Endothelial cell of umbilical vein (primary cell): ENCODE results near the gene DNAJC27. TPM values are rescaled to one million over a fixed set of nuclear protein-coding genes. Genes with fewer than 3 reads are reported as not detected.

Experiments used
- BruUV-seq: library from RNA; stranded (reverse); fragments of 400-500 nt; replicated peaks from 2 replicates; lab custom pipeline; 2021; lab: Mats Ljungman, UMichigan
- CTCF ChIA-PET: fragments of 300-600, 350-600 bp; sonication (Branson Sonifier 250); formaldehyde crosslinking; loops from one replicate; lab custom pipeline; 2021; ENCODE audit warnings: antibody characterized with exemption, inconsistent platforms; lab: Charles Lee
- POLR2A ChIA-PET: fragments of 300-600, 350-600 bp; sonication (Branson Sonifier 250); formaldehyde crosslinking; loops from one replicate; lab custom pipeline; 2021; ENCODE audit warnings: antibody characterized with exemption, inconsistent platforms; lab: Charles Lee
- DNase-seq: peaks from one replicate; pipeline ENCODE4 v3.0.0-alpha.2; 2011; ENCODE audit warnings: low read depth, low spot score
- FAIRE-seq: peaks from 2 replicates; lab custom pipeline; 2011; peaks lifted over from hg19 to GRCh38; lab: Jason Lieb, UNC
- H2AFZ ChIP-seq: 2 replicates; pipeline ENCODE4 v1.6.0; 2012; ENCODE audit warnings: low read depth, low read length, control low read depth, inconsistent platforms
- H3K27ac ChIP-seq: 2 replicates; pipeline ENCODE4 v1.5.1; 2011; ENCODE audit warnings: low read depth, mild to moderate bottlenecking, control low read depth, low read length, moderate library complexity; ENCODE audit not compliant: insufficient read depth
- H3K27me3 ChIP-seq, 2 experiments: 2 replicates each; pipeline versions ENCODE4 v1.6.0 to v1.6.1; 2011; ENCODE audit warnings: low read length in 2 of 2, mixed read lengths in 1 of 2; ENCODE audit not compliant: control insufficient read depth in 2 of 2, insufficient read depth in 2 of 2
- H3K36me3 ChIP-seq, 2 experiments: 2 replicates in 1 of 2; 3 replicates in 1 of 2; pipeline ENCODE4 v1.5.1; 2011; ENCODE audit warnings: low read length in 2 of 2, mild to moderate bottlenecking in 1 of 2, moderate library complexity in 1 of 2; ENCODE audit not compliant: control insufficient read depth in 2 of 2, insufficient read depth in 2 of 2; ENCODE audit errors: extremely low read depth in 1 of 2
- H3K4me1 ChIP-seq: 3 replicates; pipeline ENCODE4 v1.5.1; 2011; ENCODE audit warnings: mild to moderate bottlenecking, low read length; ENCODE audit not compliant: control insufficient read depth, insufficient read depth; ENCODE audit errors: extremely low read depth
- H3K4me2 ChIP-seq: 2 replicates; pipeline ENCODE4 v1.6.1; 2011; ENCODE audit warnings: low read length, control low read depth, mixed read lengths; ENCODE audit not compliant: insufficient read depth
- H3K4me3 ChIP-seq, 3 experiments: fragments of 200-600 bp in 1 of 3; sonication (generic), shearing (Covaris generic) in 1 of 3; replicated peaks in 1 of 3; 2 replicates each; pipeline ENCODE4 v1.5.1; 2011 to 2016; ENCODE audit warnings: control low read depth in 3 of 3, low read length in 3 of 3, mild to moderate bottlenecking in 2 of 3, inconsistent platforms in 1 of 3, low read depth in 1 of 3, moderate library complexity in 1 of 3; ENCODE audit not compliant: insufficient read depth in 1 of 3
- H3K79me2 ChIP-seq: 2 replicates; pipeline ENCODE4 v1.6.0; 2012; ENCODE audit warnings: low read length, inconsistent platforms; ENCODE audit not compliant: control insufficient read depth, insufficient read depth
- H3K9ac ChIP-seq: replicated peaks from 2 replicates; pipeline ENCODE3; 2011; ENCODE audit warnings: low read length, control low read depth; ENCODE audit not compliant: insufficient read depth; ENCODE audit errors: extremely low read depth
- H3K9me1 ChIP-seq: replicated peaks from 3 replicates; pipeline ENCODE4 v1.6.0; 2011; ENCODE audit warnings: mild to moderate bottlenecking, low read length; ENCODE audit not compliant: control insufficient read depth, insufficient read depth; ENCODE audit errors: extremely low read depth
- H3K9me3 ChIP-seq: replicated peaks from 2 replicates; pipeline ENCODE4 v1.5.1; 2012; ENCODE audit warnings: low read length, inconsistent platforms; ENCODE audit not compliant: control insufficient read depth, insufficient read depth
- H4K20me1 ChIP-seq: replicated peaks from 2 replicates; pipeline ENCODE3; 2011; ENCODE audit warnings: mild to moderate bottlenecking, low read length; ENCODE audit not compliant: control insufficient read depth, insufficient read depth; ENCODE audit errors: extremely low read depth
- CTCF ChIP-seq, 2 donors: IDR thresholded peaks; 1 replicate in 1 of 2; 2 replicates in 1 of 2; pipeline ENCODE4 v1.5.1; 2011; ENCODE audit warnings: low read length in 2 of 2, mild to moderate bottlenecking in 2 of 2, moderate library complexity in 2 of 2, control low read depth in 1 of 2, inconsistent platforms in 1 of 2, low read depth in 1 of 2; ENCODE audit not compliant: insufficient read depth in 1 of 2; ENCODE audit errors: extremely low read depth in 1 of 2
- EZH2 ChIP-seq: IDR thresholded peaks from 2 replicates; pipeline ENCODE4 v1.6.1; 2012; ENCODE audit warnings: borderline replicate concordance, low read depth, mild to moderate bottlenecking, moderate library complexity, low read length, inconsistent platforms; ENCODE audit not compliant: severe bottlenecking
- FOS ChIP-seq: IDR thresholded peaks from 2 replicates; pipeline ENCODE4 v1.6.1; 2011; ENCODE audit warnings: mild to moderate bottlenecking, low read length, moderate library complexity, borderline replicate concordance; ENCODE audit not compliant: insufficient read depth
- GATA2 ChIP-seq: IDR thresholded peaks from 2 replicates; pipeline ENCODE4 v1.7.0; 2011; ENCODE audit warnings: low read depth, mild to moderate bottlenecking, moderate library complexity, mixed read lengths, low read length; ENCODE audit not compliant: insufficient read length, insufficient read depth
- JUN ChIP-seq: IDR thresholded peaks from 2 replicates; pipeline ENCODE4 v1.6.1; 2011; ENCODE audit warnings: borderline replicate concordance, low read depth; ENCODE audit not compliant: insufficient read length, insufficient read depth
- MAX ChIP-seq: IDR thresholded peaks from 2 replicates; pipeline ENCODE4 v1.6.1; 2011; ENCODE audit not compliant: insufficient read depth, insufficient read length
- MYC ChIP-seq: IDR thresholded peaks from one replicate; pipeline ENCODE4 v1.6.1; 2011; ENCODE audit warnings: mild to moderate bottlenecking, low read depth, low read length
- POLR2A ChIP-seq: IDR thresholded peaks from 2 replicates; pipeline ENCODE4 v1.6.1; 2012; ENCODE audit warnings: low read depth, mild to moderate bottlenecking, control low read depth, low read length
- POLR2AphosphoS5 ChIP-seq: IDR thresholded peaks from 2 replicates; pipeline ENCODE4 v1.6.1; 2012; ENCODE audit warnings: low read depth, mild to moderate bottlenecking, control low read depth, low read length, moderate library complexity; ENCODE audit not compliant: insufficient read depth
- dilution Hi-C: fragments of 300-500 bp; cut with MboI; formaldehyde crosslinking; loops from one replicate; pipeline ENCODE4 v1.15.0; 2019; ENCODE audit warnings: low sequenced_read_pairs; ENCODE audit not compliant: extremely low pct_ligation_motif_present
- intact Hi-C: fragments of 100-400 bp; cut with micrococcal nuclease; formaldehyde crosslinking; loops from one replicate; pipeline ENCODE4 v1.10.0; 2022
- polyA plus RNA-seq, 4 experiments: library from polyadenylated mRNA; depleted of rRNA in 3 of 4; stranded (reverse) in 3 of 4; unstranded in 1 of 4; fragments of >200 nt; gene quantifications; 2 replicates each; pipeline versions ENCODE4 v1.2.1 to v1.2.3, GENCODE V29; 2011 to 2012; ENCODE audit warnings: missing spikeins in 1 of 4
- total RNA-seq: library from RNA; stranded (reverse); gene quantifications from 2 replicates; pipeline ENCODE4 v1.2.3, GENCODE V29; 2021

The DNAJC27 gene
- total and polyA plus RNA-seq, 2 donors (not counting 3 experiments of a cell fraction or from before 2014, with no cell fraction given): 1.3 to 3.2 TPM

GRCh38 chr2:24986372-24986771, 14.6 kb upstream of the DNAJC27 start:
- Histone ChIP-seq H3K36me3 (no peaks in the 10 kb centered on the region), H3K9me3 (no peaks in the 10 kb centered on the region), H3K9ac (no peak overlapping the region), H3K9me1 (no peaks in the 10 kb centered on the region), H3K4me1 (no peaks in the 10 kb centered on the region), H3K4me3 (no peak overlapping the region), H3K79me2 (no peaks in the 10 kb centered on the region), H4K20me1 (no peaks in the 10 kb centered on the region), H3K27me3 (peaks cover 8 to 15% of the 10 kb centered on the region in 2 experiments), H2AFZ (no peak overlapping the region), H3K4me2 (no peak overlapping the region), H3K27ac (no peak overlapping the region)
- intact Hi-C loops (no loop called here), dilution Hi-C loops (no loop called here)
- no peak for FAIRE-seq
- no peak for DNase-seq
- CTCF ChIA-PET: interaction anchor here (4.5 to 14.6 kb wide), 2 partner anchors 10 to 140 kb away, joined by 20 to 679 read pairs; no protein-coding TSS in a partner anchor
- POLR2A ChIA-PET: no interaction called here
- no TSS peak for BruUV-seq
- no peak for TF ChIP-seq POLR2AphosphoS5
- TF ChIP-seq JUN: no peak
- no peak for TF ChIP-seq MAX
- TF ChIP-seq GATA2: no peak
- TF ChIP-seq EZH2: no peak
- no peak for TF ChIP-seq FOS
- TF ChIP-seq POLR2A: no peak
- TF ChIP-seq MYC: no peak
- TF ChIP-seq CTCF (IDR thresholded peaks at IDR 0.05; ENCODE audit: extremely low read depth in 1 of 2, insufficient read depth in 1 of 2, low read depth in 1 of 2, low read length in 2 of 2): no peak
